Measurements from ENCODE around the gene S100A5.
A peak's percentile ranks its signal among the peaks of the same experiment; 100 is the strongest.

Gene S100A5

GRCh38 chr1:153547560-153548551, 7.1 kb upstream of the S100A5 start:
- Histone ChIP-seq H3K4me1 (ENCODE audit: control insufficient read depth in 1 of 2, insufficient read depth in 2 of 2, low read length in 2 of 2) (peaks cover 62 to 70% of the 10 kb centered on the region in 2 experiments), H3K4ac (ENCODE audit: low read depth, low read length) (peak overlapping the region; percentile 56), H3K27me3 (ENCODE audit: insufficient read depth, low read length) (no peaks in the 10 kb centered on the region), H3K4me2 (ENCODE audit: low read length) (peak overlapping the region; percentile 20), H2BK5ac (ENCODE audit: low read depth, low read length, poor library complexity) (peak overlapping the region; percentile 97), H4K91ac (ENCODE audit: low read depth, low read length) (peak overlapping the region; percentile 100), H3K9ac (ENCODE audit: low read length) (no peak overlapping the region), H3K18ac (ENCODE audit: low read length) (peak overlapping the region; percentile 64), H3K79me2 (ENCODE audit: control insufficient read depth, insufficient read depth, low read length, poor library complexity) (peaks cover 18% of the 10 kb centered on the region), H4K12ac (ENCODE audit: low read depth, low read length) (no peak overlapping the region), H3K23ac (ENCODE audit: low read length) (no peak overlapping the region), H3K9me3 (ENCODE audit: insufficient read depth, low read depth, low read length) (no peaks in the 10 kb centered on the region), H4K8ac (ENCODE audit: low read depth, low read length) (peak overlapping the region; percentile 63), H2AFZ (ENCODE audit: insufficient read depth, low read length, poor library complexity) (peak overlapping the region; percentile 27), H3K27ac (ENCODE audit: low read depth, low read length) (peak overlapping the region; percentile 80), H3K14ac (ENCODE audit: low read length) (peak overlapping the region; percentile 76), H3K4me3 (ENCODE audit: low read depth, low read length) (no peak overlapping the region), H2BK12ac (ENCODE audit: low read length) (peak overlapping the region; percentile 89), H2BK120ac (ENCODE audit: insufficient read depth, low read length, poor library complexity) (peak overlapping the region; percentile 85), H3K36me3 (ENCODE audit: control insufficient read depth in 1 of 2, insufficient read depth in 2 of 2, low read length in 2 of 2) (peaks cover 2 to 3% of the 10 kb centered on the region in 2 experiments), H2AK5ac (ENCODE audit: low read length) (peak overlapping the region; percentile 87), H3K79me1 (ENCODE audit: low read length) (peaks cover 70% of the 10 kb centered on the region)
- no peak for DNase-seq
- WGBS (ENCODE audit: extremely low coverage, insufficient coverage, insufficient read length), result no CpG with 5 or more reads among the region's 19 CpGs

- Histone ChIP-seq H3K36me3 (ENCODE audit: control insufficient read depth in 1 of 2, insufficient read depth in 2 of 2, low read length in 2 of 2) (peaks cover 2 to 3% of the 10 kb centered on the region in 2 experiments), H3K27ac (ENCODE audit: low read depth, low read length) (no peak overlapping the region), H3K27me3 (ENCODE audit: insufficient read depth, low read length) (no peaks in the 10 kb centered on the region), H3K4me1 (ENCODE audit: control insufficient read depth in 1 of 2, insufficient read depth in 2 of 2, low read length in 2 of 2) (peaks cover 61 to 69% of the 10 kb centered on the region in 2 experiments), H3K23ac (ENCODE audit: low read length) (no peak overlapping the region), H2AFZ (ENCODE audit: insufficient read depth, low read length, poor library complexity) (no peak overlapping the region), H3K9ac (ENCODE audit: low read length) (peak overlapping the region; percentile 44), H3K4ac (ENCODE audit: low read depth, low read length) (peak overlapping the region; percentile 56), H3K18ac (ENCODE audit: low read length) (peak overlapping the region; percentile 64), H3K14ac (ENCODE audit: low read length) (peak overlapping the region; percentile 76), H3K9me3 (ENCODE audit: insufficient read depth, low read depth, low read length) (no peaks in the 10 kb centered on the region), H2AK5ac (ENCODE audit: low read length) (peak overlapping the region; percentile 94), H2BK12ac (ENCODE audit: low read length) (peak overlapping the region; percentile 89), H4K8ac (ENCODE audit: low read depth, low read length) (peak overlapping the region; percentile 64), H2BK5ac (ENCODE audit: low read depth, low read length, poor library complexity) (peak overlapping the region; percentile 63), H3K4me3 (ENCODE audit: low read depth, low read length) (no peak overlapping the region), H3K79me1 (ENCODE audit: low read length) (peaks cover 70% of the 10 kb centered on the region), H3K79me2 (ENCODE audit: control insufficient read depth, insufficient read depth, low read length, poor library complexity) (peaks cover 18% of the 10 kb centered on the region), H2BK120ac (ENCODE audit: insufficient read depth, low read length, poor library complexity) (peak overlapping the region; percentile 85), H4K12ac (ENCODE audit: low read depth, low read length) (peak overlapping the region; percentile 9), H4K91ac (ENCODE audit: low read depth, low read length) (peak overlapping the region; percentile 100), H3K4me2 (ENCODE audit: low read length) (no peak overlapping the region)
- no CpG with 5 or more reads among the region's 14 CpGs for WGBS (ENCODE audit: extremely low coverage, insufficient coverage, insufficient read length)
- DNase-seq, result no peak
Observed at GRCh38 chr1:153546796-153547559, 6.2 kb upstream of the S100A5 start.

- peaks cover 61 to 69% of the 10 kb centered on the region in 2 experiments for H3K4me1 ChIP-seq (ENCODE audit: control insufficient read depth in 1 of 2, insufficient read depth in 2 of 2, low read length in 2 of 2)
- WGBS (ENCODE audit: extremely low coverage, insufficient coverage, insufficient read length), result no CpG with 5 or more reads among the region's 8 CpGs
Observed at GRCh38 chr1:153546371-153546770, 5.6 kb upstream of the S100A5 start.

More at GRCh38 chr1:153546371-153546770, 5.6 kb upstream of the S100A5 start:
- Histone ChIP-seq H2BK12ac (ENCODE audit: low read length) (peak overlapping the region; percentile 89), H3K79me1 (ENCODE audit: low read length) (peaks cover 71% of the 10 kb centered on the region), H3K79me2 (ENCODE audit: control insufficient read depth, insufficient read depth, low read length, poor library complexity) (peaks cover 18% of the 10 kb centered on the region), H2BK120ac (ENCODE audit: insufficient read depth, low read length, poor library complexity) (peak overlapping the region; percentile 85), H3K27ac (ENCODE audit: low read depth, low read length) (peak overlapping the region; percentile 66), H3K9me3 (ENCODE audit: insufficient read depth, low read depth, low read length) (no peaks in the 10 kb centered on the region), H3K18ac (ENCODE audit: low read length) (peak overlapping the region; percentile 64), H3K23ac (ENCODE audit: low read length) (no peak overlapping the region), H3K4ac (ENCODE audit: low read depth, low read length) (peak overlapping the region; percentile 69), H2AFZ (ENCODE audit: insufficient read depth, low read length, poor library complexity) (peak overlapping the region; percentile 40), H3K4me3 (ENCODE audit: low read depth, low read length) (no peak overlapping the region), H3K14ac (ENCODE audit: low read length) (peak overlapping the region; percentile 76), H4K91ac (ENCODE audit: low read depth, low read length) (peak overlapping the region; percentile 100), H2AK5ac (ENCODE audit: low read length) (peak overlapping the region; percentile 94), H3K36me3 (ENCODE audit: control insufficient read depth in 1 of 2, insufficient read depth in 2 of 2, low read length in 2 of 2) (peaks cover 2 to 3% of the 10 kb centered on the region in 2 experiments), H4K12ac (ENCODE audit: low read depth, low read length) (no peak overlapping the region), H3K4me2 (ENCODE audit: low read length) (no peak overlapping the region), H2BK5ac (ENCODE audit: low read depth, low read length, poor library complexity) (peak overlapping the region; percentile 54), H3K27me3 (ENCODE audit: insufficient read depth, low read length) (no peaks in the 10 kb centered on the region), H4K8ac (ENCODE audit: low read depth, low read length) (peak overlapping the region; percentile 60), H3K9ac (ENCODE audit: low read length) (no peak overlapping the region)
- DNase-seq, result no peak
